ENCODE results near the gene PRKAG2. TPM values are rescaled to one million over a fixed set of nuclear protein-coding genes. Genes with fewer than 3 reads are reported as not detected.
"Not testable (repeated sequence)": the region's sequence is repeated elsewhere in the genome, so short reads cannot be mapped to it uniquely, and the experiment has no call there.

Gene PRKAG2
- total RNA-seq, 1 donor from 2014 or later, result 17.7 TPM

GRCh38 chr7:151537818-151538561, 338.9 kb downstream of the PRKAG2 start:
- intact Hi-C loops (cut with micrococcal nuclease), result no loop called here

- intact Hi-C loops (cut with micrococcal nuclease), result not testable (repeated sequence)
These were observed 340.7 kb downstream of the PRKAG2 start for GRCh38 chr7:151536178-151536577.

- intact Hi-C loops (cut with micrococcal nuclease), result no loop called here
These were observed 347.1 kb downstream of the PRKAG2 start for GRCh38 chr7:151529842-151530241.

- intact Hi-C loops (cut with micrococcal nuclease), result loop anchor here (5.0 kb wide), 3 partner anchors 352 to 937 kb away; partner anchors contain the start of gene PRKAG2
These were observed 352.1 kb downstream of the PRKAG2 start for GRCh38 chr7:151524845-151525244.

GRCh38 chr7:151524331-151524730, 352.6 kb downstream of the PRKAG2 start:
- intact Hi-C loops (cut with micrococcal nuclease), result loop anchor here (5.0 kb wide), 3 partner anchors 353 to 938 kb away; partner anchors contain the start of gene PRKAG2

GRCh38 chr7:151520419-151521261, 356.3 kb downstream of the PRKAG2 start:
- intact Hi-C loops (cut with micrococcal nuclease), result loop anchor here (1.0 to 5.0 kb wide), 8 partner anchors 113 to 942 kb away; partner anchors contain the start of genes ABCF2, NUB1 and PRKAG2

- intact Hi-C loops (cut with micrococcal nuclease), result loop anchor here (1.0 to 5.0 kb wide), 18 partner anchors 49 to 1198 kb away; partner anchors contain the start of genes ABCF2, ACTR3C, CHPF2 and LRRC61
These were observed 357.0 kb downstream of the PRKAG2 start, which contains the start of gene RHEB for GRCh38 chr7:151519765-151520418. Gene RHEB, minus strand, starts transcription at chr7:151519895. Its CDS starts 384 bp downstream, at chr7:151519511.

- intact Hi-C loops (cut with micrococcal nuclease), result loop anchor here (1.0 to 5.0 kb wide), 11 partner anchors 18 to 1197 kb away; partner anchors contain the start of genes ACTR3C, CHPF2, LRRC61 and XRCC2
These were observed 357.8 kb downstream of the PRKAG2 start for GRCh38 chr7:151518947-151519764.

GRCh38 chr7:151518105-151518946, 358.6 kb downstream of the PRKAG2 start:
- intact Hi-C loops (cut with micrococcal nuclease), result loop anchor here (1.0 to 5.0 kb wide), 9 partner anchors 17 to 1196 kb away; partner anchors contain the start of genes ACTR3C, LRRC61 and XRCC2

- intact Hi-C loops (cut with micrococcal nuclease), result loop anchor here (1.0 to 5.0 kb wide), 9 partner anchors 16 to 1195 kb away; partner anchors contain the start of genes ACTR3C, LRRC61 and XRCC2
These were observed 359.3 kb downstream of the PRKAG2 start for GRCh38 chr7:151517601-151518104.

- intact Hi-C loops (cut with micrococcal nuclease), result loop anchor here (1.0 to 5.0 kb wide), 6 partner anchors 8 to 1193 kb away; partner anchors contain the start of genes ACTR3C, LRRC61 and XRCC2
These were observed 361.7 kb downstream of the PRKAG2 start for GRCh38 chr7:151515276-151515565.

GRCh38 chr7:151514461-151515275, 362.2 kb downstream of the PRKAG2 start:
- intact Hi-C loops (cut with micrococcal nuclease), result loop anchor here (1.0 to 5.0 kb wide), 6 partner anchors 7 to 1192 kb away; partner anchors contain the start of genes ACTR3C, LRRC61 and XRCC2

GRCh38 chr7:151513133-151513532, 363.8 kb downstream of the PRKAG2 start:
- intact Hi-C loops (cut with micrococcal nuclease), result no loop called here

- intact Hi-C loops (cut with micrococcal nuclease), result no loop called here
These were observed 364.6 kb downstream of the PRKAG2 start for GRCh38 chr7:151512353-151512752.

GRCh38 chr7:151511946-151512345, 365.0 kb downstream of the PRKAG2 start:
- intact Hi-C loops (cut with micrococcal nuclease), result no loop called here

- intact Hi-C loops (cut with micrococcal nuclease), result no loop called here
These were observed 365.6 kb downstream of the PRKAG2 start for GRCh38 chr7:151511270-151511669.

GRCh38 chr7:151509670-151510333, 367.1 kb downstream of the PRKAG2 start:
- intact Hi-C loops (cut with micrococcal nuclease), result no loop called here

Data from T-helper 1 cell treated with Interleukin-12 subunit alpha and Interleukin-12 subunit beta and Interleukin-4 antibody, amounts not matched to agents 30 ng/mL and 1 ng/mL, for 36 hours (primary cell).